Mesothelial cell of epicardium (in vitro differentiated cells): ENCODE data around the gene TM7SF2. TPM values are rescaled to one million over a fixed set of nuclear protein-coding genes. Genes with fewer than 3 reads are reported as not detected.

Experiments used
- DNase-seq, 2 experiments: peaks; one replicate each; pipeline ENCODE4 v3.0.0; 2021; ENCODE audit warnings: low spot score in 2 of 2; ENCODE audit not compliant: unreplicated experiment in 2 of 2
- H3K27ac Mint-ChIP-seq: 2 replicates; pipeline ENCODE4 v1.8.0; 2021; ENCODE audit warnings: mixed read lengths
- H3K27me3 Mint-ChIP-seq: 2 replicates; pipeline ENCODE4 v1.8.0; 2021; ENCODE audit warnings: low read depth, mixed read lengths
- H3K36me3 Mint-ChIP-seq: 2 replicates; pipeline ENCODE4 v1.8.0; 2021; ENCODE audit warnings: mixed read lengths
- H3K4me1 Mint-ChIP-seq: 2 replicates; pipeline ENCODE4 v1.8.0; 2021; ENCODE audit warnings: mixed read lengths
- H3K4me3 Mint-ChIP-seq: 2 replicates; pipeline ENCODE4 v1.8.0; 2021; ENCODE audit warnings: mild to moderate bottlenecking, moderate library complexity, mixed read lengths
- H3K9me3 Mint-ChIP-seq: 2 replicates; pipeline ENCODE4 v1.8.0; 2021; ENCODE audit warnings: mixed read lengths
- total RNA-seq: library from RNA; stranded (reverse); gene quantifications from 3 replicates; pipeline ENCODE4 v1.2.1, GENCODE V29; 2021
- TF ChIP-seq, protein P1 (sequence below): fragments of 200-600 bp; sonication (generic); IDR thresholded peaks from one replicate; pipeline ENCODE4 v1.5.0; 2021; ENCODE audit warnings: antibody characterized with exemption; ENCODE audit not compliant: unreplicated experiment

Gene TM7SF2
- total RNA-seq, 1 donor from 2014 or later, result 74.2 TPM

DNA sequence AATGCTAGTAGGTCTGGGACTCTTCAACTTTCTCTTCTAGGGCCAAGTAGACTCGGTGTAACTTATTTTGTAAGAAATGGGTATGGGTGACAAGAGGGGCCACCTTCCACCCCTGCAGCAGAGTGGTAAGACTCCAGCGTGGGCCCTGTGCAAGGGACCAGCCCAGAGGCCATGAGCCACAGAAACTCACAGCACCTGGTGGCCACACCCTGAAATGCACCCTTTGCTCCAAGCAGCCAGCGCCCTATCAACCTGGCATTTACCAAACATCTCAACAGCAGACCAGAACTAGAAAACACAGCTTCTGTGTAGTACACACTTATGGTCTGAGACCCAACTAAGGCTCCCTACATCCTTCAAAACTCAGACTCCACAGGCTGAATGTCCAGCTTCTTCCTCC, 33.5 kb upstream of the TM7SF2 start:
- Mint-ChIP-seq H3K4me1 (peaks cover 6% of the 10 kb centered on the region), H3K4me3 (no peak overlapping the region), H3K36me3 (peaks cover 12% of the 10 kb centered on the region), H3K27me3 (no peaks in the 10 kb centered on the region), H3K9me3 (no peaks in the 10 kb centered on the region), H3K27ac (no peak overlapping the region)
- peak in 1 of 2 experiments; percentile 57 for DNase-seq
- TF ChIP-seq, protein P1, sequence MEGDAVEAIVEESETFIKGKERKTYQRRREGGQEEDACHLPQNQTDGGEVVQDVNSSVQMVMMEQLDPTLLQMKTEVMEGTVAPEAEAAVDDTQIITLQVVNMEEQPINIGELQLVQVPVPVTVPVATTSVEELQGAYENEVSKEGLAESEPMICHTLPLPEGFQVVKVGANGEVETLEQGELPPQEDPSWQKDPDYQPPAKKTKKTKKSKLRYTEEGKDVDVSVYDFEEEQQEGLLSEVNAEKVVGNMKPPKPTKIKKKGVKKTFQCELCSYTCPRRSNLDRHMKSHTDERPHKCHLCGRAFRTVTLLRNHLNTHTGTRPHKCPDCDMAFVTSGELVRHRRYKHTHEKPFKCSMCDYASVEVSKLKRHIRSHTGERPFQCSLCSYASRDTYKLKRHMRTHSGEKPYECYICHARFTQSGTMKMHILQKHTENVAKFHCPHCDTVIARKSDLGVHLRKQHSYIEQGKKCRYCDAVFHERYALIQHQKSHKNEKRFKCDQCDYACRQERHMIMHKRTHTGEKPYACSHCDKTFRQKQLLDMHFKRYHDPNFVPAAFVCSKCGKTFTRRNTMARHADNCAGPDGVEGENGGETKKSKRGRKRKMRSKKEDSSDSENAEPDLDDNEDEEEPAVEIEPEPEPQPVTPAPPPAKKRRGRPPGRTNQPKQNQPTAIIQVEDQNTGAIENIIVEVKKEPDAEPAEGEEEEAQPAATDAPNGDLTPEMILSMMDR, result peak; percentile 84

DNA sequence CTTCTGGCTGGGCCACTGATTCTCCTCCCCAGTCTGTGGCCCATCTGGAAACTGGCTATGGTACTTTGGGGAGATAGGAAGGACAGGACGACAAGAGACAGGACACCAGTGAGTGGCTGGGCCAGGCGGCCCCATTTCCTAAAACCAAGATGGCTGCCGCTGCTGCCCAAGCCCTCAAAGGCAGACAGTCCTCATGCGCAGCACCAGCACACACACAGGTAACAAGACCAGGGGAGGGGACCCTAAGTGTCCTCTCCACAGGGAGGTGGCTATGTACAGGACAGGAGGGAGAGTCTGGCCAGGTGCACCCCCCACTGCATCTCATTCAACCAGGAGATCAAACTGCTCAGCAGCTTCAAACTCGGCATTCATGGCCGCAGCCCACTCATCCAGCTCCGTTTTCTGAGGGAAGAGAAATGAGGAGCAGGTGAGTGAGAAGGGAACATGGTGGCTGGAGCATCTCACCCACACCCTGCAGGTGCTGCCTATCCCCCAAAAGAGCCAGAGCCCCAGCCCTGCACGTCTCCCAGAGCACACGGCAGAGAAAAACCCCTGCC, 32.8 kb upstream of the TM7SF2 start:
- TF ChIP-seq, protein P1, result no peak
- Mint-ChIP-seq H3K4me1 (peaks cover 12% of the 10 kb centered on the region), H3K9me3 (no peaks in the 10 kb centered on the region), H3K4me3 (no peak overlapping the region), H3K27me3 (no peaks in the 10 kb centered on the region), H3K36me3 (peaks cover 12% of the 10 kb centered on the region), H3K27ac (no peak overlapping the region)
- DNase-seq, result no peak

DNA sequence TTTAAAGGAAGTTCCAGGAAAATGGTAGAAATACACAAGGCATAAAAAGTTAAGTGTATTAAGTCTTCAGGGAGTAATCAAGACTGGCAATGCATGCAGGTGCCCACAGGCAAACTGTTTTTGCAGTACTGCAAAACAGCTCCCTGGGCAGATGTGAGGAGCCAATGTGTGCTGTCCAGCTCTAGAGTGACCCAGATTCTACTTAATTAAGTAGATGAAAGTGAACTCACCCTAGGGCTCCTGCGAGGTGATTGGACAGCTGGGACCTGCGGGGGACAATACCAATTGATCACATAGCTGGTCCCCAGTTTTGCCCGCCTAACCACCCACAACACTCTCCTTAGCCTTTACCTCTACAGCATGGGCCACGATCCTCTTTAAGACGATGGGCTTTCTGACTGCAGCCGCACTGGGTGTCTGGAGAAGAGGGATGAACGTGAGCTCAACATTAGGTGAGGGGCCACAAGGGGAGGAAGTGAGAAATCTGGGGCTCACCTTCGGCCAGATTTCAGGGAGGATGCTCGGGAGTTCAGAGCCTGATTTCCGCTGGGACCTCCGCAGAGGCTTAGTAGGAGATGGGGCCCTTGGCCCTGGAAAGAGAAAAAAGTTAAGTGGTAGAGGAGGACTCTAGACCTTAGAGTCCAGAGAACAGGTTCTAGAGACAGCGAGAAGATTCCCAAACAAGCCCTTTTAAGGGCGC, 28.4 kb upstream of the TM7SF2 start:
- Mint-ChIP-seq H3K4me1 (peaks cover 25% of the 10 kb centered on the region), H3K9me3 (no peaks in the 10 kb centered on the region), H3K27me3 (no peaks in the 10 kb centered on the region), H3K36me3 (peaks cover 14% of the 10 kb centered on the region), H3K27ac (peak overlapping the region; percentile 99), H3K4me3 (peak overlapping the region; percentile 96)
- no peak for DNase-seq
- TF ChIP-seq, protein P1, result no peak

DNA sequence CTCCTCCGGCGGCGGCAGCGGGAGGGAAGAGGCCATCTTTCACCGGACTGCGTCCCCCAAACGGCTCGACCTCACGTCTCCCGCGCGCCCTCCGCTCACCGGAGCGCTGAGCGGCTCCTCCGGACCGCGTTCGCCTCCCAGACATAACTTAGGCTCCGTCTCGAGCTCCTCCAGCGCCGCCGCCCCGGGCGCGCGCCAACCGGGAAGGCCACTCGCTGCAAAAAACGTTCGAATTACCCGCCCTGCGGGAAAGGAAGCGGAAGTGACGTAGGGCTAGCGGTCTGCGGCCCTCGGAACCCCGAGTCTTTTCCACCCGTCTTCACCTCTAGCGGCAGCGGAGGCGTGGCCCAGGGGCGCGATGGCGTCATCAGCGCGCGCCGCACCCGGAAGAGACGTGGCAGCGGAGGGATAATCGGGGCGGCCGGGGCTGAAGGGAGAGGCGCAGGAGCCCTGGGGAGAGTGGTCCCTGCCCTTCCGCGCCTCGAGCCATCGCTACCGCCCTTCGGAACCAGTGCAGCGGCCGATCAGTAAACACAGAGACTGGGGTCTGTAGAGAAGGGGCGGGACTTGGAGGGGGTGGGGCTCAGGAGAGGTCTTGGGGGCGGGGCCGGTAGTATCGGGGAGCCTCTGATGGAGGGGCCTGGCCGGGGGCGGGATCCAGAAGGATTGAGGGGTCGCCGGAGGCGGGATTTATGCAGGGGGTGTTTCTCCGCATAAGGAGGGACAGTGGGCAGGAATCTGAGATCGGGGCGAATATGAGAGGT, 27.7 kb upstream of the TM7SF2 start, which contains the start of the genes CDCA5 and ZFPL1:
CDCA5 (minus strand) TSS at position 207 of the 764 bp plus-strand sequence; CDS start at position 145, 62 bp downstream.
ZFPL1 (plus strand) TSS at position 389 of the 764 bp plus-strand sequence. CDS start 477 bp downstream, outside the sequence.
- TF ChIP-seq, protein P1, result no peak
- H3K4me3 Mint-ChIP-seq, result peak within 1 kb of the TSS; percentile 96
- H3K36me3 Mint-ChIP-seq, result peaks cover 17% of the 10 kb centered on the region
- peaks cover 25% of the 10 kb centered on the region for H3K4me1 Mint-ChIP-seq
- peak; percentile 95 to 97 for DNase-seq
- H3K9me3 Mint-ChIP-seq, result no peaks in the 10 kb centered on the region
- H3K27ac Mint-ChIP-seq, result peak within 1 kb of the TSS; percentile 99
- no peaks in the 10 kb centered on the region for H3K27me3 Mint-ChIP-seq

DNA sequence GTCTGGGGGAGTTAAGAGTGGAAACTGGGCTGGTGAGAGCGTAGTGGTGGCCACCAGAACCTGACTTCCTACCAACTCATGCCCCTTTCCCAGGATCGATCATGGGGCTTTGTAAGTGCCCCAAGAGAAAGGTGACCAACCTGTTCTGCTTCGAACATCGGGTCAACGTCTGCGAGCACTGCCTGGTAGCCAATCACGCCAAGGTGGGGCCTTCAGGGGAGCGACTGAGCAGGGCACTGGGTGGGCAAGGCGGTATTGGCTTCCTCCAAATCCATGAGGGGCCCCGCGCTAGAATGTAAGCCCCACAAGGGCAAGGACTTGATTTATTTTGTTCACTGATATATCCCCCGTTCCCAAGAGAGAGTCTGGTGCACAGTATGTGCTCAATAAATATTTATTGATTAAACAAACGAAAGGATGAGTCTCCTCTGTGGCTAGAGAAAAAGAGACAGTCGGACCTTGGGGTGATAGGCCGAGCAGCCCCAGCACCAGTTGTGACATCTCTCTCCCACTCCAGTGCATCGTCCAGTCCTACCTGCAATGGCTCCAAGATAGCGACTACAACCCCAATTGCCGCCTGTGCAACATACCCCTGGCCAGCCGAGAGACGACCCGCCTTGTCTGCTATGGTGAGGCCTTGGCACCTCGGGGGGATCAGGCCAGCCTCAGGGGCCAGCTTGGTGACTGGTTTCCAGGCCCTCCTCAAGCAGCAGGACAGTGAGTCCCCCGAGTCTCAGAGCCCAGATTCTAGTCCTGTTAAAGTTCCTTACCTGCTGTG, 26.9 kb upstream of the TM7SF2 start:
- peak overlapping the region; percentile 96 for H3K4me3 Mint-ChIP-seq
- H3K36me3 Mint-ChIP-seq, result peaks cover 18% of the 10 kb centered on the region
- no peaks in the 10 kb centered on the region for H3K9me3 Mint-ChIP-seq

More for the DNA sequence above, 26.9 kb upstream of the TM7SF2 start:
- Mint-ChIP-seq H3K27me3 (no peaks in the 10 kb centered on the region), H3K27ac (peak overlapping the region; percentile 99), H3K4me1 (peaks cover 25% of the 10 kb centered on the region)
- no peak for DNase-seq
- TF ChIP-seq, protein P1, result no peak
